GM19193 (cell line): ENCODE measurements around the gene FLOT1.

ENCODE experiments used
- POLR2A ChIP-seq: IDR thresholded peaks from 4 replicates; pipeline ENCODE4 v1.6.1; 2011; ENCODE audit not compliant: insufficient read depth, insufficient read length; ENCODE audit errors: extremely low read depth

The FLOT1 gene

GRCh38 chr6:30757261-30757904, 14.9 kb upstream of the FLOT1 start:
- no peak for TF ChIP-seq POLR2A

DNA sequence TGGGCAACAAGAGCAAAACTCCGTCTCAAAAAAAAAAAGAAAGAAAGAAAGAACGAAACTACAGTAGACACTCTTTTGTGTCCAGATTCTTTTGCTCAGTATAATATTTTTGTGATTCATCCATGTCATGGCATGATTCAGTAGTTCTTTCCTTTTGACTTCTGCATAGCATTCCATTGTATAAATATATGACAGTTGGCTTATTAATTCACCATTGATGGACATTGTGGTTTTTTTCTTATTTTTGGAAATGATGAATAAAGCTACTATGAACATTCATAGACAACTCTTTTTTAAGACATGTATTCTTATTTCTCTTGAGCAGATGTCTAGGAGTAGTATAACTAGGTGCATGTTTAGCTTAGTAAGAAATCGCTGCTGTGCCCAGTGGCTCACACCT, 12.1 kb upstream of the FLOT1 start:
- no peak for TF ChIP-seq POLR2A

GRCh38 chr6:30752157-30752927, 9.9 kb upstream of the FLOT1 start:
- no peak for TF ChIP-seq POLR2A

- TF ChIP-seq POLR2A: no peak
Measured at GRCh38 chr6:30750379-30750668, 7.8 kb upstream of the FLOT1 start.

DNA sequence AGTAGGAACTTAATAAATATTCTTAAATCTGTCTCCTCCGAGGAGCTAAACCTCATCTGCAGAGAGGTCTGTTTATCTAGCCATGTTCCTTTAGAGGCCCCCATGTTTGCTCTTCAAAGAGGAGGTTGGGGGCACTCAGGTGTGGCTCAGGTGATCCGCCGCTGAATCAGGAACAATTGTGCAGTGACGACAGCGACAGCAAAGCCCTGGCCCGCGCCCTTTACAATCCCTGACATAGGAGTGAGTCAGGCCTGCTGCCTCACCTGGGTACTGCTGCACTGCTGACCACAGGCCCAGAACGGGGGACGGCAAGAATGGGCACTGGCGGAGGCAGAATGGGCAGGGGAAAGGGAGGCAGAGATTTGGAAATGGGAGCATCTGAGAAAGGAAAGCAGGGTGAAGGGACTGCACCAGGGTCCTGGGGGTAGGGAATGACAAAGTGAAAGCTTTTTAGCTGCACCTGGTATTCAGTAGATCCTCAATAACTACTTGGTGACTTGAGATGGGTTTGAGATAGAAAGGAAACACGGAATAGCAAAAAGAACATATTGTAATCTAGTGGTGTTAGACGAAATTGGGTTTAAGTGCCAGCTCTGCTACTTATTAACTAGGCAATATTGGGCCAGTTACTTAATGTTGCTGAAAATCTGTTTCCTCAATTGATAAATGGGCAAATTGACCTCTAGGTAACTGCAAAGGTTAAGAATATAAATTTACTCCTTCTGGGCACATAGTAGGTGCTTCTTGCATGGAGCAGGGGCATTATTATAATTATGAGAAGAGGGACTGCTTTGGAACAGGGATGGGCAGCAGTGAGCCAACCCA, 7.3 kb upstream of the FLOT1 start:
- no peak for TF ChIP-seq POLR2A

DNA sequence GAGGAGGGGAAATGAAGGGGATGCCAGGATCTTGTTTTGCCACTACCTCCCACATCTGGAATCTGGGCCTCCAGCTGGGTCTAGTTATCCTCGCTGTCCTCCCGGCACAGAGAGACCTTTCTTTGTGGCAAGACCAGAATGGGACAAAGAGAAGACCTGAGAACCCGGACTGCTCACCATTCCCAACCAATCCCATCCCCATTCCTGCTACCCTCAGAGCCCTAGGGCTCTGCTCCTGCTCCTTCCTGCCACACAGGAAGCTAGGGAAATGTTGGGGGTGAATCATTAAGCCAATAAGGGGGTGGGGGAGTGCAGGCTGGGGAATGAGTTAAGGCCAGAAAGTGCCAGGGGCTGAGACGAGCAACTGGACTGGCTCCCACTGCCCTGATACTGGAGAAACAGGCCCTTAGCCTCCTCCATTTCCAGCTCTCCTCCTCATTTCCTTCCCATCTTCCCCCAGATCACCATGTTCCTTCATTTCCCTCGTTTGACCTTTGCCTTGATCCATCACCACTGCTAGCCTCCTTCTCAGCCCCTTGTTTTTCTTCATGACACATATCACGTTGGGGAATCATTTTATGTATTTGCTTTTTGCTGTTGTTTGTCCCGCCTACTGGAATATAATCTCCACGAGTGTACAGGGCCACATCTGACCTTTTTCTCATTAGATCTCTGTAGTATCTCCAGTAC, 6.5 kb upstream of the FLOT1 start:
- no peak for TF ChIP-seq POLR2A

DNA sequence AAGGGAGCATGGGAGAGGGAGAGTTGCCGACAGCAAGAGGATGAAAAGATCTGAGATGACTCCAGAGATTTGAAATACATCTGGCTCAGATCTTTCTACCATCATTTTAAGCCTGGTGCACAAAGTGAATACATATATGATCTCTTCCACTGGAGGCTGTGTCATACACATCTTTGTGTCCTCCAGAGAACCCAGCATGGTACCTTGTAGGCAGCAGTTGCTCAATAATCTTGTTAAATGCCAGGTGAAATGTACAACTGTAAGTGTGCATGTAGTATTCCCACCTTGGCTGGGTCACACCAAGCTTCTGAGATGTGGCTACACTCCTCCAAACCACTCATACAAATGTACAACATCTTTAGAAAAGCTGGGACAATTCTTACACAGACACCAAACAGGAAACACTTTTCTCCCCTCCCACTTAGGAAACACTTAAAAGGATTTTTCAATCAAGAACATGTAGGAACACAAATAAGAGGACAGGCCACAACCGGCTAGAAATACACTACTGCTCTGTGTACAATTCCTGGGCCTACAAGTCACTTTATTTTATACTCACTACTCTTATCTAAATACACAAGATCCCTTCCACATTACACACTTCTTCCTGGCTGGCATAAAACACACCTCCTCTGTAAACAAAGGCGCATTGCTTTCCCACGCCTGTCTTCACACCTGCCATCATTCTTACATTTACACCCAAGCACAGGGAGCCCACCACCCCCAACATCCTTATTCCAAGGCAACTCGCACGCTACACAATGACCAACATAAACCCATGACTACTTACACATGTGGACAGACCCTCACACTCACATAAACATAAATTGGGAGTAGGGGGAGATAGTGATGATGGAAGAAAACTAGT, 5.6 kb upstream of the FLOT1 start:
- TF ChIP-seq POLR2A: no peak

- TF ChIP-seq POLR2A: no peak
Measured at GRCh38 chr6:30747300-30747687, 4.8 kb upstream of the FLOT1 start.

DNA sequence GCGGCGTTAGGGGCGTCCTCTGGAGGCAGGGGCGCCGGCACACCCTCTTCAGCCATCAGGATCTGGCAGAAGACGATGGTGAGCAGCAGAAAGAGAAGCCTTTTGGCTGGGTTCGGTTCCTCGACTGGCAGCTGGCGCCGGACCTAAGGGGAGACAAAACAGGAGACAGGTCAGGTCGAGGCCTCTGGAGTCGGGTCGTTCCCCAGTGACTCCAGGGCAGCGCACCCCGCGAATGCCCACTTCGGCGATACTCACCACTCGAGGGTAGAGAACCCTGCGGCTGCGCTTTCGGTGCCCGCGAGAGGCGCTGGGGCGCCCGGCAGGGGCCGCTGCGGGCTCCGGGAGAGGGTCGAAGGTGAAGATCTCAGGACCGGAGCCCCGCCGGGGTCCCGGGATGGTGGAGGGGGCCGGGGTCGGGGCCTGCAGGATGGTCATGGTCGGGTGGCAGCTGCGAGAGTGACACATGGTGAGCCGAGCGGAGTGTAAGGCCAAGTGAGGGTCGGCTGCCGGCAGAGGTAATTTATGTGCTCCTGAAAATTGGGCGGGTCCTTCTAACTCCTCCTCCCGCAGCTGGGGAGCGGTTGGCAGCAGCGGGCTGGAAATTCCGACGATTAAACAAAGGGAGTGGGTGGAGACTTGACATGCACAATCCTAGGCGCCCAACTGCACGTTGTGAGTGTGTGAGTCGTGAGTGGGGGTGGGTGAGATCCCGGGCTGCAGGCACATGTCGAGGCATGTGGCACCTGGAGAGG, 1.7 kb upstream of the FLOT1 start, which contains the start of gene IER3:
IER3 (minus strand) TSS at position 494 of the 752 bp plus-strand sequence; CDS start at position 465, 29 bp downstream.
- peak; percentile 99 for TF ChIP-seq POLR2A

DNA sequence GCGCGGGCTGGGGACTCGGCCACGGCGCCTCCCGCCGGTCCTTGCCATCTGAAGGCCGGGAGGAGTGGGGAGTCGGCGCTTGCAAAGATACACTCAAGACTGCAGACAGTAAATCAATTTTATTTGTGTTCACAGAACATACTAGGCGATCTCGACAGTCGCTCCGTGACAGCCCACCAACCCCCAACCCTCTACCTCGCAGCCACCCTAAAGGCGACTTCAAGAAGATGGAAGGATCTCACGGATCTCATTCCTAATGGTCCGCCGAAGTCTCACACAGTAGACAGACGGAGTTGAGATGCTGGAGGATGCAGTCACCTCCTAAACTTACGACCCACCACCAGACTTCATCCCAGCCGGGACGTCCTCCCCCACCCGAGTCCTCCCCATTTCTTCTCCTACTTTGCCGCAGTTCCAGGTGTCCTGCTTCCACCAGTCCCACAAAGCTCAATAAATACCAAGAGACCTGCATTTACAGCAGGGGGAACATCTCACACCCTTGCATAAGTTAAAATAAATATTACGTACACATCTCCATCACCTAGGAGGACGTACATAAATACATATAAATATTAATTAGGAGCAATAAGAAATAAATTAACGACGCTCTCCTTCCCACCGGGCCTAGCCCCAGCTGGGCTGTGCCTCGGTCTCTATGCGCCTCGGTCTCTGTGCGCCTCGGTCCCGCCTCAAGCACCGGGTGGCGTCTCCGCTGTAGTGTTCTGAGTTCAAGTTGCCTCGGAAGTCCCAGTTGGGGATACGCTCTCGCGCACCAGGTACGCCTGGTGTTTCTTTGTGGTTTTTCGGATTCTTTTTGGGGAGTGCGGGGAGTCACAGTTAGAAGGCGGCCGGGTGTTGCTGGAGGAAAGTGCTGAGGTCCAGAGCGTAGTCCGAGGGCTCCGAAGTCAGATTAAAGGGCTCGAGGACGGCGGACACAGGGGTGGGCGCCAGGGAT, 889 bp upstream of the FLOT1 start:
- TF ChIP-seq POLR2A: peak; percentile 38

GRCh38 chr6:30741789-30742315, 635 bp downstream of the FLOT1 start:
- no peak for TF ChIP-seq POLR2A

DNA sequence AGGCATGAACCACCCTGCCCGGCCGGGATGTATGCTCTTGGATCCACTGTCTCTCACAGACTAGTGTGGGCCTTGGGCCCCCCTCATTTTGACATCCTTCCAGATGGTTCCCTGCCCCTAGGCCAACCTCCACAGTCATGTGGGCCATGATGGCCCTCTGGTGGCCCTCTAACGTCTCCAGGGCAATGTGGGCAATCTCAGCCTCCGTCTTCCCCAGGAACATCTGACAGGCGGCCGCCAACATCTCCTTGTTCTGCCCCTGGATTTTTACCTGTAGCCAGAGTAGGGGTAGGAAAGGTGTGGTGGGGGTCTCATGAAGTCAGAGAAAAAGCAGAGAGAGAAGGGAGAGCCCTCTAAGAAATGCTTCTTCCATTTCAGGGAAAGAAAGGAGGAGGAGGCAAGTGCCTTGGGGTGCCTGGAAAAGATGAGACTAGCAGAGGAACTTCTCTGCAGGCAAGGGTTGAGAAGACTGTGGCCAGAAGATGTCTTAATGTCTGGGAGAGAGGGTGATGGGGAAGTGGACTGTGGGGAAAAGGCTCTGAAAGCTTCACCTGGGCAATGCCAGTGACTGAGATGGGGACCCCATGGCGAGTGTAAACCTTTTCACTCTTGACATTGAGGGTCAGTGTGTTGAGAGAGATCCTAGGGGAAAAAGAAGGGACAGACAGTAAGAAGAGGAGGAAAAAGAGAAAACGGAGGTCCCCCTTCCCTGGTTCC, 1.3 kb downstream of the FLOT1 start:
- no peak for TF ChIP-seq POLR2A

GRCh38 chr6:30740540-30740870, 2.0 kb downstream of the FLOT1 start:
- TF ChIP-seq POLR2A: no peak
